ENCODE measurements around the gene NAMPT.

DNA sequence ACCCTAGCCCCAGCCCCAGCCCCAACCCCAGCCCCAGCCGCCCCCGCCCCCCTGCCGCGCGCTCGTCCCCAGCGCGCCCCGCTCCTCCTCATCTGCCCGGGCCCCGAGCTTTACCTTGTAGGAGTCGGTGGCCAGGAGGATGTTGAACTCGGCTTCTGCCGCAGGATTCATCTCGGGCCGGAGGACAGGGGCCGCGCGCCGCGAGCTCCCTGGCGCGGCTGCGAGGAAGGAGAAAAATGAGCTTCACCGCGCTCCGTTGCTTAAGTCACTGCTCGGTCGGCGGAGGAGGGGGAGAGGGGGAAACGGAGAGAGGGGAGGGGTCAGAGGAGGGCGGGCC is at the start of gene NAMPT:
- TF ChIP-seq POLR2AphosphoS5 (IDR thresholded peaks at IDR 0.05; ENCODE audit: borderline replicate concordance, low read depth, low read length) (no peak; the same call in 1 of the 2 replicates), EZH2 (IDR thresholded peaks at IDR 0.05) (no peak), FOXP2 (optimal IDR thresholded peaks at IDR 0.05; ENCODE audit: control extremely low read depth, extremely low read length, insufficient read depth) (no peak)

All from SK-N-MC (cell line).